ENCODE data around the gene AMPH.

Gene AMPH

GRCh38 chr7:38462819-38463218, 168.4 kb downstream of the AMPH start:
- H3K27ac ChIP-seq: no peak overlapping the region
- TF ChIP-seq CTCF (conservative IDR thresholded peaks at IDR 0.05): no peak

GRCh38 chr7:38461887-38462286, 169.3 kb downstream of the AMPH start:
- H3K27ac ChIP-seq: no peak overlapping the region
- TF ChIP-seq CTCF (conservative IDR thresholded peaks at IDR 0.05): no peak

- no peak overlapping the region for H3K27ac ChIP-seq
- TF ChIP-seq CTCF (conservative IDR thresholded peaks at IDR 0.05): no peak
Observed at GRCh38 chr7:38453826-38454225, 177.3 kb downstream of the AMPH start.

GRCh38 chr7:38453168-38453567, 178.0 kb downstream of the AMPH start:
- no peak overlapping the region for H3K27ac ChIP-seq
- TF ChIP-seq CTCF (conservative IDR thresholded peaks at IDR 0.05): no peak

- TF ChIP-seq CTCF (conservative IDR thresholded peaks at IDR 0.05): no peak
- H3K27ac ChIP-seq: no peak overlapping the region
Observed at GRCh38 chr7:38452681-38453108, 178.5 kb downstream of the AMPH start.

GRCh38 chr7:38451840-38452239, 179.3 kb downstream of the AMPH start:
- TF ChIP-seq CTCF (conservative IDR thresholded peaks at IDR 0.05): peak; percentile 82
- no peak overlapping the region for H3K27ac ChIP-seq

- H3K27ac ChIP-seq: no peak overlapping the region
- no peak for TF ChIP-seq CTCF (conservative IDR thresholded peaks at IDR 0.05)
Observed at GRCh38 chr7:38448584-38449234, 182.5 kb downstream of the AMPH start.
